Trophoblast cell (in vitro differentiated cells and primary cell): ENCODE data around the gene TEDC1.
A peak's percentile ranks its signal among the peaks of the same experiment; 100 is the strongest.

Experiments used
- DNase-seq, 2 donors: peaks; one replicate each; pipeline ENCODE4 v3.0.0-alpha.2; 2016
- H2AFZ ChIP-seq: 2 replicates; pipeline ENCODE4 v1.6.1; 2013; ENCODE audit warnings: low read length, moderate library complexity, mild to moderate bottlenecking; ENCODE audit not compliant: insufficient read depth, poor library complexity
- H2AK5ac ChIP-seq: 2 replicates; pipeline ENCODE4 v1.6.1; 2013; ENCODE audit warnings: mild to moderate bottlenecking, low read length
- H2BK120ac ChIP-seq: 2 replicates; pipeline ENCODE4 v1.6.1; 2013; ENCODE audit warnings: low read length, mild to moderate bottlenecking, moderate library complexity; ENCODE audit not compliant: insufficient read depth, poor library complexity
- H2BK12ac ChIP-seq: 2 replicates; pipeline ENCODE4 v1.6.1; 2013; ENCODE audit warnings: mild to moderate bottlenecking, low read length, moderate library complexity
- H2BK5ac ChIP-seq: 2 replicates; pipeline ENCODE4 v1.6.1; 2013; ENCODE audit warnings: low read length, low read depth, moderate library complexity, mild to moderate bottlenecking; ENCODE audit not compliant: poor library complexity
- H3K14ac ChIP-seq: 2 replicates; pipeline ENCODE4 v1.6.1; 2013; ENCODE audit warnings: mild to moderate bottlenecking, low read length
- H3K18ac ChIP-seq: 2 replicates; pipeline ENCODE4 v1.6.1; 2013; ENCODE audit warnings: mild to moderate bottlenecking, low read length
- H3K23ac ChIP-seq: 2 replicates; pipeline ENCODE4 v1.6.1; 2013; ENCODE audit warnings: low read length
- H3K27ac ChIP-seq: 2 replicates; pipeline ENCODE4 v1.5.1; 2013; ENCODE audit warnings: low read depth, mild to moderate bottlenecking, inconsistent platforms, low read length, moderate library complexity
- H3K27me3 ChIP-seq: 2 replicates; pipeline ENCODE4 v1.6.1; 2013; ENCODE audit warnings: inconsistent platforms, mild to moderate bottlenecking, low read length, moderate library complexity; ENCODE audit not compliant: insufficient read depth
- H3K36me3 ChIP-seq, 2 experiments: 1 replicate in 1 of 2; 2 replicates in 1 of 2; pipeline ENCODE4 v1.6.1; 2013; ENCODE audit warnings: low read length in 2 of 2, mild to moderate bottlenecking in 2 of 2, moderate library complexity in 1 of 2; ENCODE audit not compliant: insufficient read depth in 2 of 2, control insufficient read depth in 1 of 2
- H3K4ac ChIP-seq: 2 replicates; pipeline ENCODE4 v1.6.1; 2013; ENCODE audit warnings: low read depth, mild to moderate bottlenecking, low read length, moderate library complexity
- H3K4me1 ChIP-seq, 2 experiments: 1 replicate in 1 of 2; 2 replicates in 1 of 2; pipeline ENCODE4 v1.6.1; 2013; ENCODE audit warnings: low read length in 2 of 2, mild to moderate bottlenecking in 2 of 2, moderate library complexity in 1 of 2; ENCODE audit not compliant: insufficient read depth in 2 of 2, control insufficient read depth in 1 of 2
- H3K4me2 ChIP-seq: 2 replicates; pipeline ENCODE4 v1.6.1; 2013; ENCODE audit warnings: inconsistent platforms, mild to moderate bottlenecking, low read length, moderate library complexity
- H3K4me3 ChIP-seq: 2 replicates; pipeline ENCODE4 v1.5.1; 2013; ENCODE audit warnings: mild to moderate bottlenecking, low read depth, low read length, inconsistent platforms
- H3K79me1 ChIP-seq: one replicate; pipeline ENCODE4 v1.6.1; 2013; ENCODE audit warnings: low read length
- H3K79me2 ChIP-seq: 2 replicates; pipeline ENCODE4 v1.6.1; 2013; ENCODE audit warnings: low read length, mild to moderate bottlenecking; ENCODE audit not compliant: control insufficient read depth, insufficient read depth, poor library complexity
- H3K9ac ChIP-seq: 2 replicates; pipeline ENCODE4 v1.6.1; 2013; ENCODE audit warnings: mild to moderate bottlenecking, low read length
- H3K9me3 ChIP-seq: 2 replicates; pipeline ENCODE4 v1.6.1; 2013; ENCODE audit warnings: low read depth, mild to moderate bottlenecking, control low read depth, inconsistent platforms, low read length; ENCODE audit not compliant: insufficient read depth
- H4K12ac ChIP-seq: 2 replicates; pipeline ENCODE4 v1.6.1; 2013; ENCODE audit warnings: low read depth, mild to moderate bottlenecking, low read length, moderate library complexity
- H4K8ac ChIP-seq: 2 replicates; pipeline ENCODE4 v1.6.1; 2013; ENCODE audit warnings: low read depth, mild to moderate bottlenecking, low read length, moderate library complexity
- H4K91ac ChIP-seq: one replicate; pipeline ENCODE4 v1.6.1; 2013; ENCODE audit warnings: low read depth, mild to moderate bottlenecking, low read length, moderate library complexity
- WGBS: extraction: QIAGEN DNeasy Blood & Tissue Kit; methylation state at CpG from one replicate; pipeline ENCODE4 v1.1.7; 2013; ENCODE audit warnings: missing lambda C conversion rate; ENCODE audit not compliant: insufficient read length, insufficient coverage; ENCODE audit errors: extremely low coverage; 5-methylcytosine and 5-hydroxymethylcytosine counted together

Gene TEDC1

DNA sequence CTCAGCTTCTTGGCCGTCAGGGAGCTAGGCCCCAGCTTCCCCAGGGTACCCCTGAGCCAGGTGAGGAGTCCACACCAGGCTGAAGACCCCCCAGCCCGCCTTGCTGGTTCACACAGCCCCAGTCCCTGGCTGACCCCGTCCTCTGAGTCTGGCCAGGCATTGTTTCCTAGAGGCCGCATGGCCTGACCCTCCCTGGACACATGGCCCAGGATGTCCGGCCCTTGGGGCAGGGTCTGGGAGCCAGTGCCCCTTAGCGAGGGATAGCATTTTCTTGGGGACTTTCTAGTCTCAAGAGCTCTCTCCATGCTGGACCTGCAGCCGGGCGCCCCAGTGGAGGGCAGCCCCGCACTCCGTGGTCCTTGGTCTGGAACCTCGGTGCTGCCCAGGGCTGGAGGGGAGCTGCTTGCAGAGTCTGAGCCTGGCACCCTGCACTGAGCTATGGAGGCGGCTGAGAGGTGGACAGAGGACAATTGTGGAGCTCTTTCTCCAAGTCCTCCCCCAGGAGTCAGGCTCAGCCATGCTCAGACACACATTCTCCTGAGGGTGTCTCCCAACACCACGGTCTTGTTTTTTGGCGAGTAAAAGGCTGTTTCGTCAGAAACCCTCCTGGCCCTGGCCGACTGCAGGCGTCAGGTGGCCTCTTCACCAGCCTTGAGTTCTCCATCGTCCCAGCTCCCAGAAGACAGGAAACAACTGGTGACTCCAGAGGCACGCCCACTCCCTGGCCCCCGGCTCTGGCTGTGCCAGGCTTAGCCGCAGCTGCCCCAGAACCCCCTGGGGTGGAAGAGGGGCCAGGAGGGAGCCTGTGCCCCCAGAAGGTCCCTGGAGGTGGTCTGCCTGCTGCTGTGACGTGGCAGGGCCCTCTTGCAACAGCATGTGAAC is 34.1 kb upstream of the TEDC1 start:
- Histone ChIP-seq H3K9me3 (no peaks in the 10 kb centered on the region), H2AFZ (no peak overlapping the region), H3K27ac (no peak overlapping the region), H2BK120ac (no peak overlapping the region), H3K23ac (no peak overlapping the region), H3K4ac (no peak overlapping the region), H4K91ac (no peak overlapping the region), H4K12ac (no peak overlapping the region), H3K4me1 (no peaks in the 10 kb centered on the region), H3K9ac (no peak overlapping the region), H3K4me2 (no peak overlapping the region), H3K4me3 (no peak overlapping the region), H3K18ac (no peak overlapping the region), H2BK5ac (no peak overlapping the region), H3K36me3 (peaks cover 75 to 76% of the 10 kb centered on the region in 2 experiments), H2AK5ac (no peak overlapping the region), H3K79me2 (no peaks in the 10 kb centered on the region), H3K27me3 (no peaks in the 10 kb centered on the region), H2BK12ac (no peak overlapping the region), H4K8ac (no peak overlapping the region), H3K14ac (no peak overlapping the region), H3K79me1 (no peaks in the 10 kb centered on the region)
- DNase-seq = peak in 1 of 2 donors; percentile 13
- WGBS = no CpG with 5 or more reads among the region's 22 CpGs

- H4K91ac ChIP-seq = no peak overlapping the region
- no peak overlapping the region for H2AK5ac ChIP-seq
- no peaks in the 10 kb centered on the region for H3K79me2 ChIP-seq
- DNase-seq = no peak
- H2BK12ac ChIP-seq = no peak overlapping the region
- H2AFZ ChIP-seq = no peak overlapping the region
- no peak overlapping the region for H3K23ac ChIP-seq
- no peaks in the 10 kb centered on the region for H3K27me3 ChIP-seq
- peaks cover 70 to 72% of the 10 kb centered on the region in 2 experiments for H3K36me3 ChIP-seq
- no peak overlapping the region for H3K14ac ChIP-seq
- H3K27ac ChIP-seq = no peak overlapping the region
- H3K9ac ChIP-seq = no peak overlapping the region
- H2BK120ac ChIP-seq = no peak overlapping the region
- H3K18ac ChIP-seq = no peak overlapping the region
- H4K12ac ChIP-seq = no peak overlapping the region
- no peaks in the 10 kb centered on the region for H3K4me1 ChIP-seq
- no CpG with 5 or more reads among the region's 18 CpGs for WGBS
- H2BK5ac ChIP-seq = no peak overlapping the region
- H3K4ac ChIP-seq = no peak overlapping the region
- H3K4me3 ChIP-seq = no peak overlapping the region
- H3K9me3 ChIP-seq = no peaks in the 10 kb centered on the region
- H4K8ac ChIP-seq = no peak overlapping the region
- H3K79me1 ChIP-seq = no peaks in the 10 kb centered on the region
- no peak overlapping the region for H3K4me2 ChIP-seq
These were observed 33.0 kb upstream of the TEDC1 start for GRCh38 chr14:105458010-105458409.

GRCh38 chr14:105458571-105458970 is 32.5 kb upstream of the TEDC1 start:
- Histone ChIP-seq H3K23ac (no peak overlapping the region), H3K18ac (no peak overlapping the region), H2AK5ac (no peak overlapping the region), H3K27ac (no peak overlapping the region), H2BK5ac (no peak overlapping the region), H3K4me1 (no peaks in the 10 kb centered on the region), H3K9ac (no peak overlapping the region), H3K27me3 (no peaks in the 10 kb centered on the region), H3K4ac (no peak overlapping the region), H3K79me1 (no peaks in the 10 kb centered on the region), H3K79me2 (no peaks in the 10 kb centered on the region), H2AFZ (no peak overlapping the region), H3K14ac (no peak overlapping the region), H4K12ac (no peak overlapping the region), H2BK12ac (no peak overlapping the region), H3K36me3 (peaks cover 71 to 74% of the 10 kb centered on the region in 2 experiments), H3K9me3 (no peaks in the 10 kb centered on the region), H4K91ac (no peak overlapping the region), H4K8ac (no peak overlapping the region), H3K4me3 (no peak overlapping the region), H2BK120ac (no peak overlapping the region), H3K4me2 (no peak overlapping the region)
- DNase-seq = no peak
- no CpG with 5 or more reads among the region's 14 CpGs for WGBS

GRCh38 chr14:105460116-105460515 is 30.9 kb upstream of the TEDC1 start:
- Histone ChIP-seq H3K36me3 (peaks cover 75 to 76% of the 10 kb centered on the region in 2 experiments), H3K79me1 (no peaks in the 10 kb centered on the region), H2BK5ac (no peak overlapping the region), H3K9me3 (peaks cover under 1% of the 10 kb centered on the region), H3K27me3 (no peaks in the 10 kb centered on the region), H3K4me2 (no peak overlapping the region), H2AK5ac (no peak overlapping the region), H3K23ac (no peak overlapping the region), H4K91ac (no peak overlapping the region), H3K27ac (no peak overlapping the region), H3K18ac (no peak overlapping the region), H3K79me2 (no peaks in the 10 kb centered on the region), H4K12ac (no peak overlapping the region), H4K8ac (no peak overlapping the region), H2BK120ac (no peak overlapping the region), H3K14ac (no peak overlapping the region), H3K4me1 (no peaks in the 10 kb centered on the region), H3K9ac (no peak overlapping the region), H3K4me3 (no peak overlapping the region), H2AFZ (no peak overlapping the region), H2BK12ac (no peak overlapping the region), H3K4ac (no peak overlapping the region)
- no peak for DNase-seq
- no CpG with 5 or more reads among the region's 17 CpGs for WGBS
